ENCODE data around the gene SINHCAF. TPM values are rescaled to one million over a fixed set of nuclear protein-coding genes. Genes with fewer than 3 reads are reported as not detected.

SINHCAF gene
- total and polyA plus RNA-seq, 9 of the 15 experiments (the other 6 are each of a cell fraction or from before 2014, with no cell fraction given) = 73.2 to 185 (median 110) TPM

GRCh38 chr12:31274520-31275300, 51.2 kb downstream of the SINHCAF start:
- H2AFZ ChIP-seq (ENCODE audit: low read depth, low read length) = no peak overlapping the region
- no peaks in the 10 kb centered on the region for H3K9me1 ChIP-seq (ENCODE audit: control insufficient read depth, insufficient read depth, low read length)
- no peak overlapping the region for H3K4me3 ChIP-seq
- 97% methylated on average over 2 of the region's 2 CpGs for WGBS (ENCODE audit: insufficient coverage, low coverage, missing lambda C conversion rate)
- no peaks in the 10 kb centered on the region; a peak in 1 of 5 replicates for H3K4me1 ChIP-seq (replicated peaks in 1 of 2; ENCODE audit: control insufficient read depth in 2 of 2, insufficient read depth in 2 of 2, low read length in 2 of 2)
- H3K9me3 ChIP-seq (replicated peaks; ENCODE audit: control insufficient read depth, insufficient read depth, low read depth, low read length) = no peaks in the 10 kb centered on the region
- peaks cover 35% of the 10 kb centered on the region for H3K36me3 ChIP-seq (ENCODE audit: control insufficient read depth, insufficient read depth, low read length)
- ChIA-PET POLR2A (interaction anchor here (0.5 to 0.9 kb wide), 2 partner anchors 23 to 32 kb away, joined by 3 to 4 read pairs; no protein-coding TSS in a partner anchor), CTCF (ENCODE audit: low intra/inter-chr PET ratio) (no interaction called here)
- no peak for DNase-seq (ENCODE audit: extremely low read depth in 1 of 4, low spot score in 3 of 4)
- BruUV-seq (replicated peaks) = no TSS peak
- H3K79me2 ChIP-seq (ENCODE audit: control insufficient read depth, insufficient read depth, low read length) = no peaks in the 10 kb centered on the region
- H3K27me3 ChIP-seq (ENCODE audit: control insufficient read depth in 2 of 2, insufficient read depth in 2 of 2, low read length in 2 of 2) = no peaks in the 10 kb centered on the region
- intact Hi-C loops (cut with micrococcal nuclease) (no loop called here), in situ Hi-C loops (cut with MboI) (no loop called here)
- no peak overlapping the region for H3K27ac ChIP-seq (ENCODE audit: extremely low read depth, low read depth, low read length)
- no peak for FAIRE-seq
- ATAC-seq = no peak
- no peak overlapping the region for H3K9ac ChIP-seq (ENCODE audit: insufficient read depth in 1 of 2, low read depth in 2 of 2, low read length in 2 of 2)
- H3K4me2 ChIP-seq (ENCODE audit: insufficient read depth, low read length) = no peak overlapping the region
- peaks cover 7% of the 10 kb centered on the region; the same call in 1 of the 2 replicates for H4K20me1 ChIP-seq (replicated peaks; ENCODE audit: control insufficient read depth, insufficient read depth, low read length)
- TF ChIP-seq GATA2 (CRISPR knock-in tag; IDR thresholded peaks at IDR 0.05) = no peak
- TF ChIP-seq ZNF134 (CRISPR knock-in tag; conservative IDR thresholded peaks at IDR 0.05) = no peak
- no peak for TF ChIP-seq TOE1 (IDR thresholded peaks at IDR 0.05; ENCODE audit: borderline replicate concordance)
- no peak for TF ChIP-seq TOE1 (CRISPR knock-in tag; IDR thresholded peaks at IDR 0.05; ENCODE audit: borderline replicate concordance, low read depth)
- no peak for TF ChIP-seq SNAPC5 (CRISPR knock-in tag; IDR thresholded peaks at IDR 0.05)
- no peak for TF ChIP-seq TFAM (CRISPR knock-in tag; conservative IDR thresholded peaks at IDR 0.05)
- TF ChIP-seq KAT2B (IDR thresholded peaks at IDR 0.05; ENCODE audit: low read depth, low read length) = no peak
- no peak for TF ChIP-seq RERE (CRISPR knock-in tag; IDR thresholded peaks at IDR 0.05; ENCODE audit: borderline replicate concordance)
- TF ChIP-seq, protein P1, sequence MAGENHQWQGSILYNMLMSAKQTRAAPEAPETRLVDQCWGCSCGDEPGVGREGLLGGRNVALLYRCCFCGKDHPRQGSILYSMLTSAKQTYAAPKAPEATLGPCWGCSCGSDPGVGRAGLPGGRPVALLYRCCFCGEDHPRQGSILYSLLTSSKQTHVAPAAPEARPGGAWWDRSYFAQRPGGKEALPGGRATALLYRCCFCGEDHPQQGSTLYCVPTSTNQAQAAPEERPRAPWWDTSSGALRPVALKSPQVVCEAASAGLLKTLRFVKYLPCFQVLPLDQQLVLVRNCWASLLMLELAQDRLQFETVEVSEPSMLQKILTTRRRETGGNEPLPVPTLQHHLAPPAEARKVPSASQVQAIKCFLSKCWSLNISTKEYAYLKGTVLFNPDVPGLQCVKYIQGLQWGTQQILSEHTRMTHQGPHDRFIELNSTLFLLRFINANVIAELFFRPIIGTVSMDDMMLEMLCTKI (IDR thresholded peaks at IDR 0.05; ENCODE audit: partially characterized antibody) = no peak
- TF ChIP-seq ZNF586 (CRISPR knock-in tag; conservative IDR thresholded peaks at IDR 0.05) = no peak

All from K562 (cell line).